Neural cell (in vitro differentiated cells): ENCODE data around the gene DDX1. TPM values are rescaled to one million over a fixed set of nuclear protein-coding genes. Genes with fewer than 3 reads are reported as not detected.

Experiments
- H2AFZ ChIP-seq: fragments of 200-600, 300-800 bp; sonication (generic), shearing (Covaris generic); 2 replicates; pipeline ENCODE4 v1.6.0; 2014; ENCODE audit warnings: low read depth, mild to moderate bottlenecking, antibody characterized with exemption, low read length, moderate library complexity
- H3F3A ChIP-seq: fragments of 200-600 bp; shearing (Covaris generic); 2 replicates; pipeline ENCODE4 v1.6.1; 2016; ENCODE audit warnings: mild to moderate bottlenecking, moderate library complexity, mixed read lengths, antibody characterized with exemption, low read length; ENCODE audit not compliant: insufficient read depth, poor library complexity, severe bottlenecking
- H3K27ac ChIP-seq: fragments of 200-600, 300-800 bp; sonication (generic), shearing (Covaris generic); 2 replicates; pipeline ENCODE4 v1.5.1; 2014; ENCODE audit warnings: mild to moderate bottlenecking, low read length, moderate library complexity
- H3K27me3 ChIP-seq: fragments of 300-800, 200-600 bp; sonication (generic), shearing (Covaris generic); 2 replicates; pipeline ENCODE4 v1.6.0; 2014; ENCODE audit warnings: mild to moderate bottlenecking, low read depth, low read length, moderate library complexity; ENCODE audit not compliant: insufficient read depth
- H3K36me3 ChIP-seq: fragments of 300-800, 200-600 bp; sonication (generic), shearing (Covaris generic); 2 replicates; pipeline ENCODE4 v1.5.1; 2014; ENCODE audit warnings: mild to moderate bottlenecking, antibody characterized with exemption, low read length, moderate library complexity; ENCODE audit not compliant: insufficient read depth
- H3K4me2 ChIP-seq: fragments of 300-800, 200-600 bp; sonication (generic), shearing (Covaris generic); 2 replicates; pipeline ENCODE4 v1.6.0; 2014; ENCODE audit warnings: mild to moderate bottlenecking, low read length
- H3K4me3 ChIP-seq: fragments of 300-800, 200-600 bp; sonication (generic), shearing (Covaris generic); 2 replicates; pipeline ENCODE4 v1.5.1; 2014; ENCODE audit warnings: mild to moderate bottlenecking, low read length, moderate library complexity
- H3K79me2 ChIP-seq: fragments of 200-600 bp; shearing (Covaris generic); replicated peaks from 2 replicates; pipeline ENCODE4 v1.6.0; 2014; ENCODE audit warnings: mild to moderate bottlenecking, low read length, moderate library complexity; ENCODE audit not compliant: insufficient read depth
- H3K9ac ChIP-seq: fragments of 300-800, 200-600 bp; sonication (generic), shearing (Covaris generic); 2 replicates; pipeline ENCODE4 v1.6.1; 2016; ENCODE audit warnings: mild to moderate bottlenecking, low read length, mixed read lengths
- H3K9me2 ChIP-seq: fragments of 200-600 bp; shearing (Covaris generic); 2 replicates; pipeline ENCODE4 v1.6.1; 2016; ENCODE audit warnings: mild to moderate bottlenecking, low read length, mixed read lengths; ENCODE audit not compliant: insufficient read depth
- H3K9me3 ChIP-seq: fragments of 200-600, 300-800 bp; sonication (generic), shearing (Covaris generic); 2 replicates; pipeline ENCODE4 v1.6.1; 2016; ENCODE audit warnings: mild to moderate bottlenecking, mixed run types, low read length, moderate library complexity, mixed read lengths
- H4K20me1 ChIP-seq: fragments of 200-600 bp; shearing (Covaris generic); 2 replicates; pipeline ENCODE4 v1.6.1; 2016; ENCODE audit warnings: mild to moderate bottlenecking, mixed run types; ENCODE audit not compliant: insufficient read depth
- EP300 ChIP-seq: fragments of 450-650 bp; conservative IDR thresholded peaks from 2 replicates; pipeline ENCODE4 v1.6.1; 2014; ENCODE audit warnings: antibody characterized with exemption, mild to moderate bottlenecking, moderate library complexity; ENCODE audit not compliant: poor library complexity, severe bottlenecking
- EZH2 ChIP-seq: fragments of 200-600, 300-800 bp; shearing (Covaris generic), sonication (generic); IDR thresholded peaks from 2 replicates; pipeline ENCODE4 v1.6.1; 2014; ENCODE audit warnings: antibody characterized with exemption, low read length, borderline replicate concordance, mild to moderate bottlenecking; ENCODE audit not compliant: insufficient read depth, poor library complexity, severe bottlenecking
- MXI1 ChIP-seq: fragments of 450-650 bp; conservative IDR thresholded peaks from 2 replicates; pipeline ENCODE4 v1.6.1; 2014; ENCODE audit warnings: antibody characterized with exemption, mild to moderate bottlenecking; ENCODE audit not compliant: poor library complexity, severe bottlenecking
- POLR2AphosphoS5 ChIP-seq: IDR thresholded peaks from 2 replicates; pipeline ENCODE4 v1.6.1; 2012
- RAD21 ChIP-seq: fragments of 450-650 bp; conservative IDR thresholded peaks from 2 replicates; pipeline ENCODE4 v1.6.1; 2014; ENCODE audit warnings: antibody characterized with exemption, mild to moderate bottlenecking, moderate library complexity
- REST ChIP-seq: IDR thresholded peaks from 2 replicates; pipeline ENCODE4 v1.6.1; 2012; ENCODE audit warnings: borderline replicate concordance
- SMC3 ChIP-seq: fragments of 450-650 bp; conservative IDR thresholded peaks from 2 replicates; pipeline ENCODE4 v1.6.1; 2014; ENCODE audit warnings: antibody characterized with exemption, mild to moderate bottlenecking, moderate library complexity; ENCODE audit not compliant: poor library complexity
- TAF1 ChIP-seq: IDR thresholded peaks from 2 replicates; pipeline ENCODE4 v1.6.1; 2012; ENCODE audit warnings: low read depth
- polyA plus RNA-seq: library from polyadenylated mRNA; depleted of rRNA; stranded (reverse); fragments of >200 nt; gene quantifications from 2 replicates; pipeline ENCODE4 v1.2.3, GENCODE V29; 2014
- TF ChIP-seq, protein P1 (sequence below): fragments of 450-650 bp; IDR thresholded peaks from 2 replicates; pipeline ENCODE4 v1.5.1; 2014; ENCODE audit warnings: antibody characterized with exemption, mild to moderate bottlenecking, moderate library complexity; ENCODE audit not compliant: poor library complexity, severe bottlenecking

Gene DDX1
- polyA plus RNA-seq, 1 donor from 2014 or later, result 159 TPM

DNA sequence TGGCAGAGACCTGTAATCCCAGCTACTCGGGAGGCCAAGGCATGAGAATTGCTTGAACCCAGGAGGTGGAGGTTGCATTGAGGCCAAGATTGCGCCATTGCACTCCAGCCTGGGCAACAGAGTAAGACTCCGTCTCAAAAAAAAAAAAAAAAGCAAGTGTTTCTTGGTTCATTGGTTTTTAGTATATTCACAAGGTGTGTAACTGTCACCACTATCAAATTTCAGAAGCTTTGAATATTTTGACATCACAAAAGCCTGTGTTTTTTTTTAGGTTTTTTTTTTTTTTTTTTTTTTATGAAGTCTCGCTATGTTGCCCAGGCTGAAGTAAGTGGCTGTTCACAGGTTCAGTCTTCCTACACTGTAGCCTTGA lies 16.7 kb downstream of the DDX1 start:
- H3K4me2 ChIP-seq, result no peak overlapping the region
- peaks cover 18% of the 10 kb centered on the region for H3K36me3 ChIP-seq

DNA sequence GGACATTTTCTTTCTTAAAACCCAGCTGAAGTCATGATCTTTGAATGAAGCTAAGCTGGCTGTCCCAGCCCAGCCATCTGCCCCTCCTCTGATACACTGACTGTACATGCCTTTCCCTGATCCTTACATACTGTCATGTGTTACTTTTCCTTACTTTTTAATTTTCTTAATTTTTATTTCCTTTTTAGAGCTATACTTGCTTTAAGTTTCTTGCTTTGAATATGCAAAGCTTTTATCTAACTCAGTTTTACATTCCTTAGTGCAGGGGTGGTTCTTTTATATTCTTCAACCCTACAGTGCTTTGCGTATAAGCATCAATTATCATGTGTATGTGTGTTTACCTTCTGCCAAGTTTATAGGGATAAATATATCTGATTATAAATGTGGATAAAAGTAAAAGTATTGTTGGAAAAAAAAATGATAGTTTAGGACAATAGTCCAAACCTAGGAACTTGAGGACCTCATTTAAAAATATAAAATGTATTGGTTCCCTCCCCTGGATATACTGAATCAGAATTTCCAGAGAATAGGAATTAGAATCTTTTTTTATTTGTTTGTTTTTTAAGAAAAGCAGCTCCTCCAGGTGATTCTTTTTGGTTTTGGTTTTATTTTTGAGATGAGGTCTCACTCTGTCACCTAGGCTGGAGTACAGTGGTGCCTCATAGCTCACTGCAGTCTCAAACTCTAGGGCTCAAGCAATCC lies 17.8 kb downstream of the DDX1 start:
- Histone ChIP-seq H4K20me1 (no peaks in the 10 kb centered on the region), H3F3A (no peaks in the 10 kb centered on the region), H3K36me3 (peaks cover 21% of the 10 kb centered on the region), H3K4me2 (no peak overlapping the region), H2AFZ (no peak overlapping the region), H3K79me2 (no peaks in the 10 kb centered on the region), H3K27ac (no peak overlapping the region), H3K4me3 (no peak overlapping the region), H3K9ac (no peak overlapping the region), H3K27me3 (no peaks in the 10 kb centered on the region), H3K9me2 (no peaks in the 10 kb centered on the region), H3K9me3 (no peaks in the 10 kb centered on the region)
- TF ChIP-seq TAF1 (no peak), MXI1 (no peak), POLR2AphosphoS5 (no peak), EP300 (no peak), EZH2 (no peak), SMC3 (no peak)
- TF ChIP-seq, protein P1, sequence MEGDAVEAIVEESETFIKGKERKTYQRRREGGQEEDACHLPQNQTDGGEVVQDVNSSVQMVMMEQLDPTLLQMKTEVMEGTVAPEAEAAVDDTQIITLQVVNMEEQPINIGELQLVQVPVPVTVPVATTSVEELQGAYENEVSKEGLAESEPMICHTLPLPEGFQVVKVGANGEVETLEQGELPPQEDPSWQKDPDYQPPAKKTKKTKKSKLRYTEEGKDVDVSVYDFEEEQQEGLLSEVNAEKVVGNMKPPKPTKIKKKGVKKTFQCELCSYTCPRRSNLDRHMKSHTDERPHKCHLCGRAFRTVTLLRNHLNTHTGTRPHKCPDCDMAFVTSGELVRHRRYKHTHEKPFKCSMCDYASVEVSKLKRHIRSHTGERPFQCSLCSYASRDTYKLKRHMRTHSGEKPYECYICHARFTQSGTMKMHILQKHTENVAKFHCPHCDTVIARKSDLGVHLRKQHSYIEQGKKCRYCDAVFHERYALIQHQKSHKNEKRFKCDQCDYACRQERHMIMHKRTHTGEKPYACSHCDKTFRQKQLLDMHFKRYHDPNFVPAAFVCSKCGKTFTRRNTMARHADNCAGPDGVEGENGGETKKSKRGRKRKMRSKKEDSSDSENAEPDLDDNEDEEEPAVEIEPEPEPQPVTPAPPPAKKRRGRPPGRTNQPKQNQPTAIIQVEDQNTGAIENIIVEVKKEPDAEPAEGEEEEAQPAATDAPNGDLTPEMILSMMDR, result no peak

More for the DNA sequence above, 16.7 kb downstream of the DDX1 start:
- H3K79me2 ChIP-seq, result no peaks in the 10 kb centered on the region
- H3K27ac ChIP-seq, result no peak overlapping the region
- H2AFZ ChIP-seq, result no peak overlapping the region
- no peak for TF ChIP-seq SMC3
- TF ChIP-seq TAF1, result no peak
- no peak for TF ChIP-seq RAD21
- no peak for TF ChIP-seq REST
- TF ChIP-seq EZH2, result no peak
- TF ChIP-seq POLR2AphosphoS5, result no peak
- TF ChIP-seq, protein P1, result no peak
- no peak for TF ChIP-seq MXI1
- no peak for TF ChIP-seq EP300
- no peak overlapping the region for H3K4me3 ChIP-seq
- no peaks in the 10 kb centered on the region for H3K9me2 ChIP-seq
- no peaks in the 10 kb centered on the region for H4K20me1 ChIP-seq
- no peaks in the 10 kb centered on the region for H3F3A ChIP-seq
- no peaks in the 10 kb centered on the region for H3K9me3 ChIP-seq
- no peaks in the 10 kb centered on the region for H3K27me3 ChIP-seq
- no peak overlapping the region for H3K9ac ChIP-seq
